ENCODE measurements around the gene WIPF3.

GRCh38 chr7:29795696-29796580 lies 10.4 kb upstream of the WIPF3 start:
- TF ChIP-seq GATA2 (IDR thresholded peaks at IDR 0.05; ENCODE audit: low read depth, low read length) (no peak), GATA3 (IDR thresholded peaks at IDR 0.05; ENCODE audit: low read depth, low read length) (no peak)
